Prostate gland (tissue), 2 donors: ENCODE data around the gene LMTK3. TPM values are rescaled to one million over a fixed set of nuclear protein-coding genes. Genes with fewer than 3 reads are reported as not detected.
A peak's percentile ranks its signal among the peaks of the same experiment; 100 is the strongest.

ENCODE experiments used
- DNase-seq: peaks from one replicate; pipeline ENCODE4 v3.0.0-alpha.2; 2019; ENCODE audit warnings: low spot score
- H3K27ac ChIP-seq, 2 donors: fragments of 200-600 bp; sonication (generic); 2 replicates each; pipeline ENCODE4 v1.5.1; 2017 to 2019
- H3K27me3 ChIP-seq: fragments of 200-600 bp; sonication (generic); replicated peaks from 2 replicates; pipeline ENCODE4 v1.5.1; 2019; ENCODE audit not compliant: insufficient read depth
- H3K36me3 ChIP-seq, 2 donors: fragments of 200-600 bp; sonication (generic); 1 replicate in 1 of 2; 2 replicates in 1 of 2; pipeline versions ENCODE4 v1.5.1 to v1.8.1; 2017 to 2019
- H3K4me1 ChIP-seq: fragments of 200-600 bp; sonication (generic); replicated peaks from 2 replicates; pipeline ENCODE4 v1.5.1; 2019
- H3K4me3 ChIP-seq, 2 donors: fragments of 200-600 bp; sonication (generic); 2 replicates each; pipeline ENCODE4 v1.5.1; 2017 to 2019
- H3K9me3 ChIP-seq: fragments of 200-600 bp; sonication (generic); 2 replicates; pipeline ENCODE4 v1.5.1; 2017
- CTCF ChIP-seq, 4 experiments: fragments of 200-600 bp in 2 of 4; fragments of 450-650 bp in 2 of 4; sonication (generic) in 2 of 4; IDR thresholded peaks; 1 replicate in 3 of 4; 2 replicates in 1 of 4; pipeline ENCODE4 v1.5.1; 2016 to 2019; ENCODE audit warnings: antibody characterized with exemption in 4 of 4, mild to moderate bottlenecking in 2 of 4, moderate library complexity in 2 of 4
- POLR2A ChIP-seq: fragments of 450-650 bp; IDR thresholded peaks from one replicate; pipeline ENCODE4 v1.6.1; 2016; ENCODE audit warnings: antibody characterized with exemption, mild to moderate bottlenecking
- POLR2AphosphoS5 ChIP-seq: sonication (generic); formaldehyde crosslinking; IDR thresholded peaks from one replicate; pipeline ENCODE4 v1.6.1; 2017; ENCODE audit warnings: antibody characterized with exemption
- WGBS: methylation state at CpG from one replicate; pipeline ENCODE4 v1.1.5; 2018; 5-methylcytosine and 5-hydroxymethylcytosine counted together
- intact Hi-C: fragments of 100-400 bp; cut with DNase I; formaldehyde crosslinking; loops from one replicate; pipeline ENCODE4 v1.14.2; 2022
- total RNA-seq, 2 donors: library from RNA; depleted of rRNA; stranded (reverse); fragments of >200 nt; gene quantifications; one replicate each; pipeline ENCODE4 v1.1.0, GENCODE V29; 2016

LMTK3 gene
- total RNA-seq, 2 donors from 2014 or later, result 7.4 to 10.2 TPM

DNA sequence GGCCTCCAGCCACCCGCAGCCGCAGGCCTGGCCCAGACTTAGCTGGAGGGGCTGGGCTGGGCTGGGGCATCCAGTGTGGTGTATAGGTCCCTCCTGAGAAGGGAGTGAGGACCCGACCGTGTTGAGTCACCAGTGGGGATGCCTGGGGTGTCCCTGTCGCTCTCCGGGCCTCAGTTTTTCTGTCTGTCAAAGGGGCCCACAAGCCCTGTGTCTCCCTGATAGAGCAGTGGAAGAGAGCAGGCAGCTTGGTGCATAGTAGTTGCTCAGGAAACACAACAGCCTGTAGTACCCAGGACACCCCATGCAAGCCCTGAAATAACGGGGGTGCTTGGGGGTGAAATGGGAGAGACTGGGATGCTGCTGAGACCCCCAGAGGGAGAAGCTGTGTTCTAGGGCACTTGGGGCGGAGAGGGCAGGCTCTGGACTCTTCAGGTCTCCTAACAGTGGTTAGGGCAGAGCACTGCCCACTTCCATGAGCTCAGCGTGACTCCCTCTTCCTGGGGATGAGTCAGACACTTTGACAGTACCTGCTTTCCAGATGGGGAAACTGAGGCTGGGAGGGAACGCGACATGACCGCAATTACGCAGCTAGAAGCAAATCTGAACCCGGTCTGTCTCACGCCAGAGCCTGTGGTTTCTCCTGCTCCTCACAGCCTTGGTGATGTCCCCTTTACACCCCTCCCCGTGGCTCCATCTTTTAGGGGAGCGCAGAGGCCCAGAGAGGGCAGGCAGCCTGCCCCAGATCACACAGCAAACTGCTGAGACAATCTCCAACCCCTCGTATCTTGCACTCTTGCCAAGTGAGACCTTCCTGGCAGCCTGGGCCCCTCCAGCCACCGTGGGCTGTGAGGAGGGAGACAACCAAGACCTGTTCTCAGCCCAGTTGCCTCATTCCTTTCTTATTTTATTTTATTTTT is 41.0 kb upstream of the LMTK3 start:
- peak overlapping the region; percentile 87 to 90 for H3K27ac ChIP-seq
- H3K36me3 ChIP-seq, result no peaks in the 10 kb centered on the region
- DNase-seq, result no peak

DNA sequence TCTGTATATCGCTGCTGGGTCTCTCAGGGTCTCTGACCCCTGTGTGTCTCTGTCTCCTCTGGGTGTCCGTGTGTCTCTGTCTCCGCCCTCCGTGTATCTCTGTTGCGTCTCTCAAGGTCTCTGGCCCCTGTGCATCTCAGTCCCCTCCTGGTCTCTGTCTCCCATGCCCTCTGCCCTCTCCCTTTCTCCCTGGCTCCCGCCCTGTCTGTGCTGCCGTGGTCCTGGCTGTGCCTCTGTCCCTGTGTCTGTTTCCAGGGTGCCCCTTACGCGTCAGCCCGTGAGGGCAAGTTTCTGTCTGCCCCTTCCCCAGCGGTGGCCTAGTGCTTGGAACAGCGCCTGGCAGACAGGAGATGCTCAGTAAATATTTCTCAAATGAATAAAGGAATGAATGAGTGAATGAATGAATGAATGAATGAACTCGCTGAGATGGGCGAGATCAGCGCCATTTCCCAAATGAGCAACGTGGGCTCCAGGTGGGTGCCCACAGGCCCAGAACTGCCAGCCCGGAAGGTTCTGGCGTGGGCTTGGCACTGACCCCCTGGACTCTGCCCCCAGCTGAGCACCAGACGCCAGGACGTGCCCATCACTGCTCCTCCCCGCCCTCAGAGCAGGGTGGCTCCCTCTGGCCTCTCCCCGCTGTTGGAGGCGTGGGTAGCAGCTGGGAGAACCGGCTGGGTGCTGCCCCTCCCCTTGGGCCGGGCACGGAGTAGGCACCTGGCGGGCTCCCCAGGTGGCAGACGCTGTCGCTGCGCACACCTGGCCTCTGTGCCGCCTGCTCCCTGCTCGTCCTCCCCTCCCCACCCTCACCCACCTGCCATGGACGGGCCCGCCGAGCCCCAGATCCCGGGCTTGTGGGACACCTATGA is 40.0 kb upstream of the LMTK3 start, which contains the start of gene SULT2B1:
TSS of gene SULT2B1 (plus strand) at position 736 of the 866 bp plus-strand sequence. CDS start at position 817, 81 bp downstream.
- peak within 1 kb of the TSS; percentile 87 to 90 for H3K27ac ChIP-seq
- WGBS, result 40% methylated on average over 36 of the region's 36 CpGs
- TF ChIP-seq POLR2A (peak; percentile 74), CTCF (IDR thresholded peaks at IDR 0.05) (peak in 2 of 4 experiments; percentile 30 to 37), POLR2AphosphoS5 (peak; percentile 95)
- H3K9me3 ChIP-seq, result no peaks in the 10 kb centered on the region
- peak within 1 kb of the TSS; percentile 42 to 48 for H3K4me3 ChIP-seq
- peaks cover 5% of the 10 kb centered on the region for H3K4me1 ChIP-seq
- intact Hi-C loops, result no loop called here
- H3K27me3 ChIP-seq, result no peaks in the 10 kb centered on the region
- peak; percentile 90 for DNase-seq
- no peaks in the 10 kb centered on the region for H3K36me3 ChIP-seq

More for the DNA sequence above, 41.0 kb upstream of the LMTK3 start:
- WGBS, result 74% methylated on average over 17 of the region's 19 CpGs
- intact Hi-C loops, result no loop called here
- Histone ChIP-seq H3K9me3 (no peaks in the 10 kb centered on the region), H3K4me3 (peak overlapping the region; percentile 42 to 48), H3K27me3 (no peaks in the 10 kb centered on the region), H3K4me1 (peaks cover 5% of the 10 kb centered on the region)
- TF ChIP-seq POLR2AphosphoS5, result no peak
- no peak for TF ChIP-seq POLR2A
- TF ChIP-seq CTCF (IDR thresholded peaks at IDR 0.05), result no peak

- DNase-seq, result no peak
- Histone ChIP-seq H3K27me3 (no peaks in the 10 kb centered on the region), H3K9me3 (no peaks in the 10 kb centered on the region), H3K4me1 (peaks cover 5% of the 10 kb centered on the region), H3K36me3 (no peaks in the 10 kb centered on the region), H3K27ac (no peak overlapping the region), H3K4me3 (no peak overlapping the region)
- intact Hi-C loops, result no loop called here
- WGBS, result 83% methylated on average over 5 of the region's 5 CpGs
- TF ChIP-seq CTCF (IDR thresholded peaks at IDR 0.05) (no peak), POLR2A (no peak), POLR2AphosphoS5 (no peak)
Measured at GRCh38 chr19:48549380-48549779, 37.7 kb upstream of the LMTK3 start.

GRCh38 chr19:48548253-48548911 is 36.7 kb upstream of the LMTK3 start:
- WGBS, result 95% methylated on average over 1 of the region's 1 CpG

More at GRCh38 chr19:48548253-48548911, 36.7 kb upstream of the LMTK3 start:
- no peak for TF ChIP-seq CTCF (IDR thresholded peaks at IDR 0.05)
- no peak for TF ChIP-seq POLR2AphosphoS5
- TF ChIP-seq POLR2A, result no peak
- intact Hi-C loops, result no loop called here
- Histone ChIP-seq H3K9me3 (no peaks in the 10 kb centered on the region), H3K4me3 (no peak overlapping the region), H3K27me3 (no peaks in the 10 kb centered on the region), H3K27ac (no peak overlapping the region), H3K4me1 (peaks cover 9% of the 10 kb centered on the region), H3K36me3 (no peaks in the 10 kb centered on the region)
- DNase-seq, result no peak
